Right renal cortex interstitium (tissue), 3 donors: ENCODE measurements around the gene SPINK5. TPM values are rescaled to one million over a fixed set of nuclear protein-coding genes. Genes with fewer than 3 reads are reported as not detected.

Experiments used
- DNase-seq, 3 donors: peaks; one replicate each; pipeline ENCODE4 v3.0.0-alpha.2; 2013; ENCODE audit warnings: low read depth in 3 of 3, low spot score in 2 of 3
- polyA plus RNA-seq, 3 donors: library from polyadenylated mRNA; unstranded; fragments of 120-200 nt; gene quantifications; one replicate each; pipeline ENCODE4 v1.2.1, GENCODE V29; 2013; ENCODE audit not compliant: insufficient read length in 3 of 3

Gene SPINK5
- polyA plus RNA-seq, 3 donors: 0.28 to 0.61 (median 0.42) TPM

DNA sequence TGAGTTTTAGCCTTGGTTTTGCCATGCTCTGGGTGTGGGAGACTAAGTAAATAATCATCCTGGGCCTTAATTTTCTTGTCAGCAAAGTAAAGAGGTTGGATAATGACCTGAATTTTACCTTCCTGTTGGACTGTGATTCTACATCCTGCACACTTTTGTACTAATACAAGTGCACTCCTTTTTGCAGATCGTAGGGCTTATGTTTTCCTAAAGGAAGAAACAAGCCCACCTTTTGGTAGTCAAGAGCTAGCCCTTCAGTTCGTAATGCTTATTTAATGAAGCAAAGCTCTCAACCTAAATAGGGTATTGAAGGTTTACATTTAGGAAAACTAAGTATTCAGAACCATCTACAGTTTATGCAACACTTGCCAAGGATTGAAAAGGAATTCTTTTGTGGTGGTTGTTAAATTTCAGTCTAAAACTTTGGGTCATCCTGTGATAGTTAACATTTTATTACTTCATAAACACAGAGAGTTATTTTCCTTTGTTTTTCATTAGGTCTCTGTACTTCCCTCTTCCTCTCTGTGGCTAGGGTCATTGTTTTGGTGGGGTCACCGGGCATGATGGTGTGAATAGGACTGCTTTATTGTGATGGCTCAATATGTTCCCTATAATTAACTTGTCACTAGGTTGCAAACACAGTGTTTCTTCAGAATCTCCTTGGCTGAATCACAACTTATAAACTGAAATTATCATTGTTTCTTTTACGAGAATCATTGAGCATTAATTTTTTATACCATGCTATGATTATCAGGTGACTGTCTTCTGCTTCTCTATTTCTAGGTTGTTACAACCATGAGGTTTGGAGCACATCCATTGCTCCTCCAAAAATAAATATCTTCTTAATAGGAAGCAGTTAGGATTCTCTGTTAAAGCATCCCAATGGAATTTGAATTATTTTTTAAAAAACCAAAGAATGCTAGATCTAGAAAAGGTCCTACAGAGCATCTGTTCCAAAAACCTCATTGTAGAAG is 28.5 kb downstream of the SPINK5 start:
- no peak for DNase-seq

DNA sequence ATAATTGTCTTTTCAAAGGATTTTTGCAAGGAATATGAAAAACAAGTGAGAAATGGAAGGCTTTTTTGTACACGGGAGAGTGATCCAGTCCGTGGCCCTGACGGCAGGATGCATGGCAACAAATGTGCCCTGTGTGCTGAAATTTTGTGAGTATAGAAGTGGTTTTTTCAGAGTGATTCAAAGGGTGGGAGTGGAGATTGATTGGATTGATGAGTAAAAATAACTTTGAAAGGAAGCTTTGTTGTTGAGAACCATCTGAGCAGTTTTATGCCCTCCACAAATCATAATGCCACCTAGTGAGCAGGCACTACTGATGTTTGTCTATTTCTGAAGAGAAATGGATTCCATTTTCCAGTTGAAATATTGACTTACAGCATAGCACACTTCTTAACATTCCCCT is 30.6 kb downstream of the SPINK5 start:
- no peak for DNase-seq

DNA sequence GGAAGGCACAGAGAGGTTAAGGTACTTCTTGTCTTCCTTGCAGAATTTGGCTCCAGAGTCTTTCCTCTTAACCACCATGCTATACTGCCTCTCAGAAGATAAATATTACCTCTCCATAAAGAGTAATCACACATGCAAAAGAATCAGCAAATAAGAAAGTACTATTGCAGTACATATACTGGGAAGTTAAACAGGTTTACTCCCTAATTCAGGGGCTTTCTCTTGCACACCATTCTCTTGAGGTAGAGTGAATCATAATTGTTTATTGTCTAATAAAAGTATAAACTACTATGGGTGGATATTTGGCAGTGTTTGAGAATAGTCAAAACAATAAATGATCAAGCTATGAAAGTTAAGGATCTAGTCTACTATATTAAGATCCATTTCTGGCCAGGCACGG is 40.4 kb downstream of the SPINK5 start:
- DNase-seq: no peak

DNA sequence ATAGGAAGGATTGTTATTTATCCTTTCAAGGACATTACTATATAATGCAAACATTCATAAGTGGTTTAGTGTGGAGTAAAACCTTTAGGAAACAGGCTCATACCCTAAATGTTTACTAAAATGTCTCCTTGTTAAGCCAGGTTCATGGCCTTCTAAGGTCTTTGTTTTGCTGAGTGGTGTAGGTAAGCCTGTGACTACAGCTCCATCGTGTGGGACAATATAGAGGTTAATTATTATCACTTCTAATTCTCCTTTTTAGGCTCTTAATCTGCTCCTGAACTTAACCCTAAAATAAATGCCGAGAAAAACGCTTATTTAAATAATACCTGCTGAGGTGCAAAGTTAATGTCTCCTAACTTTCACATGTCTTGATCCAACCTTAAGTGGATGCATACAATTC is 43.8 kb downstream of the SPINK5 start:
- DNase-seq: no peak

DNA sequence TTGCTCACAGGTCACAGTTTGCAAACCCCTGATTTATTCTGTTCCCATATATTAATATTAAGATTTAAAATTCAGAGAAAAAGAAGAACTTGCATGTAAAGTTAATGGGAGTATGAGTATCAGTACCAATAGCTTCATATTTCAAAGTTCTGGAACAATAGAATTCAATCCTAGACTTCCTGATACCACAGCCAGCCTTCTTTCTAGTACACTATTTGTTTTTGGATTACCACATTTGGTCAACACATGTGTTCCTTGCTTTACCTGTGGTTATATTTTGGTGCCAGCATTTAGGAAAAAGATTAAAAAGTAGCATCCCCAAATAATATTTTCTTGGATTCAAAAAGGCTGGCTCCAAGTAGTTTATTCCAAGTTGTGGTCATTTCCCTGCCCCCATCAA is 49.5 kb downstream of the SPINK5 start:
- DNase-seq: no peak

DNA sequence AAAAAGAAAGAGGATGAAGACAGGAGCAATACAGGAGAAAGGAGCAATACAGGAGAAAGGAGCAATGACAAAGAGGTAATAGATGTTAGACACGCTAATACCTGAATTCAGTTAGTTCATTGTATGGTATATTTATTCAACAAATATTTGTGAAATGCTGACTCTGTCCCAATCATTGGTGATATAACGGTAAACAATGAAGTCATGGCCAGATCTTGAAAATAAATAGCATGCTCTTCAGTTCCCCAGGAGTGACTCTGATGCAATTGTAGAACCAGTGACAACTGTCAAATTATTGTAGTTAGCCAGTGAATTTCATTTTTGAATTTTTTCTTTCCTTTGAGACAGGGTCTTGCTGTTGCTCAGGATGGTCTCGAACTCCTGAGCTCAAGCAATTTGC is 56.5 kb downstream of the SPINK5 start:
- no peak for DNase-seq

DNA sequence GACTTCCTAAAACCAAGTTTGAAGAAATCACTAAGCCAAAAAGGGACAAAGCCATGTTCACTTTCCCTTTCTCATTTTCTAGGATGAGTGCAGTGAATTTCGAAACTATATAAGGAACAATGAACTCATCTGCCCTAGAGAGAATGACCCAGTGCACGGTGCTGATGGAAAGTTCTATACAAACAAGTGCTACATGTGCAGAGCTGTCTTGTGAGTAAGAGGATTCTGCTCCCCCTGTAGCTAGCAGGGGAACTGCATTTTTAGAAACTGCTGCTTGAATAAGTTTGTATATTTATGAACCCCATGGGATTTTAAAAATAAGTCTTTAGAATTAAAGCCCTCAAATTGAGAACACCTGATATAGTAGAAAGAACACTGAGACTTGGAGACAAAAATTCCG is 61.9 kb downstream of the SPINK5 start:
- DNase-seq: no peak

DNA sequence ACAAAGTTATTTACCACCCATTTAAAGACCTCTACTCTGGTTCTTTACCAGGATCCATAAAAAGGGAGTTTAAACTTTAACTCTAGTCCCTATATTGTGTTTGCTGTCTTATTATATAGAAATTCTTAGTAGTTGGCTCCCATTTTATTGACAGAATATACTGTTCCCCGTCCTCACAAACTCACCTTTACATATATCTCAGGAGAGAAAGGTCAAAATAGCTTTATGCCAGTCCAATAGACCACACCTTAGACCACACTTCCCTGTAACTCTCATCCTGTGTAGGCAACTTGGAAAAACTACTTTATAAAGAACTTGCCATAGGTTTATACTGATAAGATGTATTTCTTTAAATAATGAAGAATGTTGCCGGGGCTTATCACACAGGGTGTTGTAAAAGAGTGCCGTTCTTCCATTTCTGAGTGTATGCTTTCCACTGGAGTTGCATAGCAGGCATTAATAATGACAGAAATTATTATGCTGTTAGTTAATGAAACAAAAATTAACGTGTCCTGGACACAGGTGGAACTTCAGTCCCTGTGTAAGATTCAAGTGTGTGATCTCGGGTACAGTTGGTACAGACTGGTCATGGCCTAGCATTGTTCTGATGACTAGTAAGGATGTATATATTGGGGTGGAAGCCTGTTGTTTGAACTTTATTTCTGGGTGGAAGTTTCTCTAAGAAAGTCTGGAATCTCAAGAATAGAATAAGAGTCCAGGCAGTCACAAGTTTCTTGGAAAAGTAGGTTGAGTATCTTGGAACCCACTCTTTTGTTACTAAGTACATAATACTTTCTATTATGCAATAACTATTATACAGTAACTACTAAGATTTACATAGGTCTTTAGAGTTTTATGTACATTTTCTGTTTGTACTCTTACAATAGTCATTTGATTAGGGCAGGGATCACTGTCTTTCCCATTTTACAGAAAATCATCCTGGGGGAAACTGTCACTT is 71.6 kb downstream of the SPINK5 start:
- no peak for DNase-seq

DNA sequence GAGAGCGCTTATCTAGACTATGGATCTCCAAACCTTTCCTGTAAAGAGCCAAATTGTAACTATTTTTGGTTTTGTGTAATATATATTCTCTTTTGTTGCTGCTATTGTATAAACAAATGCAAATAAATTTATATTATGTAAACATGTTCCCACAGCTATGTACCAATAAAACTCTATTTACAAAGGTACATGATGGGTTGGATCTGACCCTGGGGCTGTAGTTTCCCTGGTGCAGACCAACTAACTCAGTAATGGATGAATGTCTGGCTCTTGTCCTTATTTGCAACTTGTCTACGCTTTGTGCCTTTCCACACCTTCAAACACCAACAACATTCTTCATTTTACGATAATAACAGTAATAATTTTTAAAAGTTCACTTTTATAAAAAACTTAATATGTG is 77.1 kb downstream of the SPINK5 start:
- no peak for DNase-seq

DNA sequence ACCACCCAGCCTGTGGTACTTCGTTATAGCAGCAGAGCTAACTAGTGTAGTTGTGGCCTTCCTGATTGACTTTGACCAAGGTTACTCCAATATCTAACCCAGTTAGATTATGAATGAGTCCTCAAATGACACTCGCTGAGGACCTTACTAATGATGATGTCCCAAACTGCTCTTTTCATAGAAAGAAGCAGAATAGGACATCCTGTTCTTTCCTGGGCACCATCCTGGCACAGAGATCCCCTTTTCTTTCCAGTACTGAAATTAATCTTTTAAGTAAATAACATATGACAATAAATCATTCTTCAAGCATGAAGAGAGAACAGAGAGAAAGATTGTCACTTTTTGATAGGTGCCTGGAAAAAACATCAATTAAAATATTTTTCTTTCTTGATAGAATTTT is 77.9 kb downstream of the SPINK5 start:
- no peak for DNase-seq

DNA sequence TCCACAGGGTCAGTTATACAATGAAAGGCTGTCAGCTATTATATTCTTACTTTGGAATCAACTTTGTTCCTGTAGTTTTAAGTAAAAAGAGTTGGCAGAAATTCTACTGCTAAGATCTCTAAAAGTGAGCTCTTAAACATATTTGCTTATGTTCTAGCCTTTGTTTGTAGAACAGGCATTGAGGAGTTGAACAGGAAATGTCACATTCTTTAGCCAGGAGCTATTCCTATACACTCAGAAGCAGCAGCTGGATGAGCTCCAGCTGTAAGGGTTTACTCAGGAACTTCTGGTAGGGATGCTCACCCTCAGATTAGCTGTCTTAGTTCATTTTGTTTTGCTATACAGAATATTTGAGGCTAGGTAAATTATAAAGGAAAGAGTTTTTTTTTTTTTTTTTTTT is 82.1 kb downstream of the SPINK5 start:
- DNase-seq: peak in 1 of 3 donors; percentile 10

DNA sequence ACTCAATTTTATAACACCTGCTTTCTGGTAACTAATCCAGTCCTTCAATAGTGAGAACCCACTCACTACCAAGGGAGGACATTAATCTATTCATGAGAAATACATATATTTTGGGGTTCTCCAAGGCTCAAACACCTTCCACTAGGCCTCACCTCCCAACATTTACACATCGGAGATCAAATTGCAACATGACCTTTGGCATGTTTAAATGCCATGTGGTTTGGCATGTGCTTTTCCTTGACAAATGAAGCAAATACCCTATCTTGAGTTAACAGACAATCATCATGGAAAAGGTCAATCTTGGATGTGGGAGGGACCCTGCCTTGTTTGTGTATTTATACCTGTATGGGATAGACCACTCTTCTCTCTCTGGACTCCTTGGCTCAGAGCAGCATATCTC is 82.7 kb downstream of the SPINK5 start:
- no peak for DNase-seq

DNA sequence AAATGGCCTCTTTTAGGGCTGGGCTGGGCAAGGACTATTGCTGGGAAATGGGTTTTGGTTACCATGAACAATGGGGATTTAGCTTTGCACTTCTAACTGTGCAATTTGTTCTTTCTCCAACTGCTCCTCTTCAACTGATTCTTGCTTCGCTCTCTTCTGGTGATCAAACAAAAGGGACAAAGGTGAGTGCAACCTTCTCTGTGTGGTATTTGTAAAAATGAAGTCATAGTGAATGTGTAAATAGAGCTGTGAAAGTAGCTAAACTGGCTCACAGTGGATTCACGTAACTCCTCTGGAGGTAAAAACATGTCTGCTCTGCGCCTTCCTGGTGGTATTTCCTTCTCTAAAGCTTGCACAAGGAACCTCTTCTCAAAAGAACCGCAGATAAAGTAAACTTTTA is 83.6 kb downstream of the SPINK5 start:
- DNase-seq: no peak

DNA sequence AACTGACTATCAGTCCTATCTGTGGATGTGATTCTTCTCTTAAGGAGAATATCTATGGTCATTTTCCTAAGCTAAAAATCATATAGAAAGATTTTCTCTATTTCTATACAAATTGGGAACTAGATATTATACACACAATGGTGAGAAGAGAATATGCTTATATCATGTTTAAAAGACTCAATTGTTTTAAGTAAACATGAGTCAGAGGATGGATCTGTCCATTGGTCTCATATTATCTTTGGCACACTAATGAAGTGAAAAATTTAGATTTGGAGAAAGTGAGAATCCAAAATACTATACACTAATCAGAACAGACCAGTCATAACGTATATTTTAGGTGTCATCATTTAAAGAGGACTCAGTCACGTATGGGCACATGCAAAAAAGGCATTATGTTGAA is 88.1 kb downstream of the SPINK5 start:
- no peak for DNase-seq

DNA sequence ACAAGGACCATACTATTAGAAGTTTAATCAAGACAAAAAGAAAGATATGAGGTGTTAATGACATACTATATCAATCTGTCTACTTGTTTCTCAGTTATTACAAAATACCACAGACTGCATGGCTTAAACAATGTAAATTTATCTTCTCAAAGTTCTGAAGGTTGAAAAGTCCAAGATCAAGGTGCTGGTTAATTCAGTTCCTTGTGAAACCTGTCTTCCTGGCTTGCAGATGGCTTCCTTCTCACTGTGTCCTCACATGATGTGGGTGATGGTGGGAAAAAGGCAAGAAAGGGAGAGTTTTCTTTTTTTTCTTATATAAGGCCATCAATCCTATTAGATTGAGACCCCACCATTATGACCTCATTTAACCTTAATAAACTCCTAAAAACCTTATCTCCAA is 89.0 kb downstream of the SPINK5 start:
- DNase-seq: no peak

DNA sequence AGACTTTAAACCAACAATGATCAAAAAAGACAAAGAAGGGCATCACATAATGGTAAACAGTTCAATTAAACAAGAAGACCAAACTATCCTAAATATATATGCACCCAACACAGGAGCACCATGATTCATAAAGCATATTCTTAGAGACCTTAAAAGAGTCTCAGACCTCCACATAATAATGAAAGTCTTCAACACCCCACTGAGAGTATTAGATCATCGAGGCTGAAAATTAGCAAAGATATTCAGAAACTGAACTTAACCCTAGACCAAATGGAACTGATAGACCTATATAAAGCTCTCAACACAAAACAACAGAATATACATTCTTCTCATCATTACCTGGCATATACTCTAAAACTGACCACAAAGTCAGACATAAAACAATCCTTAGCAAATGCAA is 92.8 kb downstream of the SPINK5 start:
- DNase-seq: no peak

DNA sequence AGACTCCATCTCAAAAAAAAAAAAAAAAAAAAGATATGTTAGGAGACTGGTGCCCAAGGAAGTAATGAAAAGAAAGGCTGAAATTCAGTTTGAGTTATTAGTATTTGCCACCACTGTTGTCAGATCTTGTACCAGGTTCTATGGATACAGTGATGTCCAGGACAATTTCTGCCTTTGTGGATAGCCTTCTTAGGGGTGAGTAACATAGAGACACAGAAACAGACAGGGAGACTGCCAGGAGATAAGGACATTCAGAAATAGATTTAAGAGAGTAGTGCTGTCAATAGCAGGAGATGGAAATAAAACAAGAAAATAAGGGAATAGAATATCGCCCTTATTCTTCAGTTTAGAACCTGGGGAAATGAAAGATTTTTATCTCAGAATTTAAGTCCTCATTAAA is 98.3 kb downstream of the SPINK5 start:
- no peak for DNase-seq

DNA sequence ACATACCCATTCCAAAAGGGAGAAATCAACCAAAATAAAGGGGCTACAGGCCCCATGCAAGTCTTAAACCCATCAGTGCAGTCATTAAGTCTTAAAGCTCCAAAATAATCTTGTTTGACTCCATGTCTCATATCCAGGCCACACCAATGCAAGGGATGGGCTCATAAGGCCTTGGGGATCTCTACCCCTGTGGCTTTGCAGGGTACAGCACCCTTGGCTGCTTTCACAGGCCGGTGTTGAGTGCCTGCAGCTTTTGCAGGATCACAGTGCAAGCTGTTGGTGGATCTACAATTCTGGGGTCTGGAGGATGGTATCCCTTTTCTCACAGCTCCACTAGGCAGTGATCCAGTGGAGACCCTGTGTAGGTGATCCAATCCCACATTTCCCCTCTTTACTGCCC is 99.6 kb downstream of the SPINK5 start:
- DNase-seq: no peak

DNA sequence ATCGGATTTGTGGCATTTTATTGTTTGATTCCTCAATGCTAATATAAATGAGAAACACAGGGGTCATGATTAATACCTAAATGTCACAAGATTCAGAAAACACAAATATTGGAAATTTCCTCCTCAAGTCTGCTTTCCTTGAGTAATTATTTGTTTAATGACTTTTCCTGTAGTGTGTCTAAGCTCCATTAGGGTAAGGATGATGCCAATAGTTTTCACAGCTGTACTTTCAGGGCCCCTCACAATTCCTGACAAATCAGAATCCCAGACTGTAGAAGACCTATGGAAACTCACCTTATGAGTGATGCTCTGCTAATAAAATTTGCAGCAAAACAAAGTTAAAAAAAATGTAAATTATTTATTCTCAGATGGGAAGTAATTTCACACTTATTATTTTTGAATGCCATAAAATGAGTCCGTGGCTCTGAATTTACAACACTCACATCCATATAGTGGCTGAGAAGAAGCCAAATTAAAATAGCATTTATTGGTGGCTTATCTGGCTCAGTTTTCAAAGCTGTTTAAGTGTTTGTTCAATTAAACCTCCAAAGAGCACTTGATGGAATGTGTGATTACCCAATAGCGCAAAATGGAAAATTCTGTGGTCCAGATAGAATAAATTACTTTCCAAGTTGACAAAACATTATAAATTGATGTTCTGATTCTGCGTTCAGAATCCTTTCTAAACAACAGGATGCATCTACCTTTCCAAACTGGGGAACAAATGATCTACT is 102.9 kb downstream of the SPINK5 start:
- no peak for DNase-seq

DNA sequence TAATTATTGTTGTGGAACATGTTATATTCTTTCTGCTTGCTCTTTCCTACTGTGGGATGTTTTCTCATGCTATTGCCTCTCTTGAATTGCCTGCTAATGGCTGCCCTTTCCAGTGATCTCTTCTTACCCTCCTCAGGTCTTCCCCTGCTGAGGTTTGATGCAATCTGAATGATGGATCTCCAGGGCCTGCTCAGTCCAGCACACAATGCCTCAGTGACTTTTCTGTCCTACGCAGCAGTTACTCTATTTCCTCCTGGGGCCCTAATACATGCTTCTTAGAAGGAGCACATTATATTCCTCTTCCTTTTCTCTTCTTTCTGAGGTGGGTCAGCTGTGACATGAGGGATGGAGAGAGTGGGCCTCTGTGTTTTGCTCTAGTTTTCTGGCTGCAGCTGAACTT is 104.5 kb downstream of the SPINK5 start, which contains the start of gene SPINK14:
SPINK14 (plus strand) TSS at position 301 of the 400 bp plus-strand sequence. CDS start 1,187 bp downstream, outside the sequence.
- DNase-seq: no peak

DNA sequence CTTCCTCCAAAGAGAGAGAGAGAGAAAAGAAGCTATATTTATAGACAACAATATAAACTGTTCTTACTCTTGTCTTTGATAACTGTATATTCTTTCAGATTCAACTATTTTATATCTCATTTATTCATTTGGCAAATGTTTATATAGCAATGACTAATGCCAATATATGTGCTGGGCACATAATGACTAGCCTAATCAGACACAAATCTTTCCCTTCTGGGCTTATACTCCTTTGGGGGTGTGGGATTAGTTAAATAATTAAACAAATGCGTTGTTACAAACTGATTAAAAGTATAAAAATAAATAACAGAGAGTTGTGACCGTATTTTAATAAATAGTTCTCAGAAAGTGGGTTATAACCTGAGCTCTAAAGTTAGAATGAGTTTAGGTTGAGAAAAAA is 108.6 kb downstream of the SPINK5 start:
- no peak for DNase-seq
